Measurements from ENCODE around the gene ANP32A. TPM values are rescaled to one million over a fixed set of nuclear protein-coding genes. Genes with fewer than 3 reads are reported as not detected.
A peak's percentile ranks its signal among the peaks of the same experiment; 100 is the strongest.

ANP32A gene
- total RNA-seq, 1 donor from 2014 or later, result 355 TPM

GRCh38 chr15:68851971-68852370 is 31.3 kb upstream of the ANP32A start:
- no peak overlapping the region for H3K4me3 Mint-ChIP-seq
- no peak overlapping the region for H3K27ac Mint-ChIP-seq (ENCODE audit: unreplicated experiment)
- H3K4me1 Mint-ChIP-seq, result peaks cover 9% of the 10 kb centered on the region
- peaks cover 4% of the 10 kb centered on the region for H3K36me3 Mint-ChIP-seq (ENCODE audit: low read depth)
- no peak for DNase-seq (ENCODE audit: low read depth, low spot score)
- no peak for TF ChIP-seq CTCF (conservative IDR thresholded peaks at IDR 0.05)
- peaks cover 4% of the 10 kb centered on the region for H3K27me3 Mint-ChIP-seq (ENCODE audit: low read depth)
- H3K9me3 Mint-ChIP-seq, result peaks cover 7% of the 10 kb centered on the region

- no peak for TF ChIP-seq CTCF (conservative IDR thresholded peaks at IDR 0.05)
- H3K27me3 Mint-ChIP-seq (ENCODE audit: low read depth), result peaks cover 22% of the 10 kb centered on the region
- H3K27ac Mint-ChIP-seq (ENCODE audit: unreplicated experiment), result no peak overlapping the region
- no peaks in the 10 kb centered on the region for H3K36me3 Mint-ChIP-seq (ENCODE audit: low read depth)
- no peaks in the 10 kb centered on the region for H3K9me3 Mint-ChIP-seq
- no peak overlapping the region for H3K4me3 Mint-ChIP-seq
- no peak for DNase-seq (ENCODE audit: low read depth, low spot score)
- peaks cover 9% of the 10 kb centered on the region for H3K4me1 Mint-ChIP-seq
These were observed 28.8 kb upstream of the ANP32A start for GRCh38 chr15:68849497-68849896.

- Mint-ChIP-seq H3K4me1 (peaks cover 7% of the 10 kb centered on the region), H3K9me3 (no peaks in the 10 kb centered on the region), H3K4me3 (no peak overlapping the region), H3K27ac (ENCODE audit: unreplicated experiment) (no peak overlapping the region), H3K27me3 (ENCODE audit: low read depth) (peaks cover 48% of the 10 kb centered on the region), H3K36me3 (ENCODE audit: low read depth) (no peaks in the 10 kb centered on the region)
- no peak for DNase-seq (ENCODE audit: low read depth, low spot score)
- TF ChIP-seq CTCF (conservative IDR thresholded peaks at IDR 0.05), result no peak
These were observed 26.2 kb upstream of the ANP32A start for GRCh38 chr15:68846851-68847439.

GRCh38 chr15:68844856-68845550 is 24.3 kb upstream of the ANP32A start:
- no peak for TF ChIP-seq CTCF (conservative IDR thresholded peaks at IDR 0.05)
- H3K4me3 Mint-ChIP-seq, result no peak overlapping the region
- H3K9me3 Mint-ChIP-seq, result no peaks in the 10 kb centered on the region
- no peaks in the 10 kb centered on the region for H3K36me3 Mint-ChIP-seq (ENCODE audit: low read depth)
- peaks cover 66% of the 10 kb centered on the region for H3K27me3 Mint-ChIP-seq (ENCODE audit: low read depth)
- H3K4me1 Mint-ChIP-seq, result peaks cover 7% of the 10 kb centered on the region
- DNase-seq (ENCODE audit: low read depth, low spot score), result no peak
- H3K27ac Mint-ChIP-seq (ENCODE audit: unreplicated experiment), result no peak overlapping the region

GRCh38 chr15:68843425-68844311 is 23.0 kb upstream of the ANP32A start:
- Mint-ChIP-seq H3K9me3 (peaks cover 3% of the 10 kb centered on the region), H3K4me3 (peak overlapping the region; percentile 74), H3K4me1 (peaks cover 7% of the 10 kb centered on the region), H3K36me3 (ENCODE audit: low read depth) (no peaks in the 10 kb centered on the region), H3K27ac (ENCODE audit: unreplicated experiment) (no peak overlapping the region), H3K27me3 (ENCODE audit: low read depth) (peaks cover 74% of the 10 kb centered on the region)
- DNase-seq (ENCODE audit: low read depth, low spot score), result peak; percentile 16
- no peak for TF ChIP-seq CTCF (conservative IDR thresholded peaks at IDR 0.05)
